ENCODE data around the gene ADRB1. TPM values are rescaled to one million over a fixed set of nuclear protein-coding genes. Genes with fewer than 3 reads are reported as not detected.
A peak's percentile ranks its signal among the peaks of the same experiment; 100 is the strongest.

The ADRB1 gene
- not detected in 2 replicates for total RNA-seq

GRCh38 chr10:114043532-114044246 is at the start of gene ADRB1:
Gene ADRB1, plus strand, starts transcription at chr10:114043866. Its CDS starts 267 bp downstream, at chr10:114044133.
- Mint-ChIP-seq H3K9me3 (no peaks in the 10 kb centered on the region), H3K36me3 (ENCODE audit: low read depth) (no peaks in the 10 kb centered on the region), H3K27me3 (peaks cover 80% of the 10 kb centered on the region), H3K4me1 (peaks cover 16% of the 10 kb centered on the region), H3K27ac (no peak within 1 kb of the TSS), H3K4me3 (peak within 1 kb of the TSS; percentile 71)
- intact Hi-C loops (cut with micrococcal nuclease): loop anchor here (10.0 kb wide), 2 partner anchors 79 to 189 kb away; partner anchors contain the start of genes DCLRE1A and NHLRC2
- peak; percentile 70 for DNase-seq

GRCh38 chr10:113995201-113995600 is 48.5 kb upstream of the ADRB1 start:
- intact Hi-C loops (cut with micrococcal nuclease): no loop called here
- no peak for DNase-seq
- peaks cover 71% of the 10 kb centered on the region for H3K27me3 Mint-ChIP-seq

GRCh38 chr10:113997428-113997827 is 46.2 kb upstream of the ADRB1 start:
- Mint-ChIP-seq H3K4me3 (no peak overlapping the region), H3K36me3 (ENCODE audit: low read depth) (no peaks in the 10 kb centered on the region), H3K27ac (no peak overlapping the region), H3K4me1 (peaks cover 7% of the 10 kb centered on the region), H3K9me3 (peaks cover 3% of the 10 kb centered on the region), H3K27me3 (peaks cover 69% of the 10 kb centered on the region)
- no peak for DNase-seq
- intact Hi-C loops (cut with micrococcal nuclease): no loop called here

More at GRCh38 chr10:113995201-113995600, 48.5 kb upstream of the ADRB1 start:
- Mint-ChIP-seq H3K9me3 (peaks cover 3% of the 10 kb centered on the region), H3K4me3 (no peak overlapping the region), H3K27ac (no peak overlapping the region), H3K4me1 (peaks cover 12% of the 10 kb centered on the region), H3K36me3 (ENCODE audit: low read depth) (no peaks in the 10 kb centered on the region)

DNA sequence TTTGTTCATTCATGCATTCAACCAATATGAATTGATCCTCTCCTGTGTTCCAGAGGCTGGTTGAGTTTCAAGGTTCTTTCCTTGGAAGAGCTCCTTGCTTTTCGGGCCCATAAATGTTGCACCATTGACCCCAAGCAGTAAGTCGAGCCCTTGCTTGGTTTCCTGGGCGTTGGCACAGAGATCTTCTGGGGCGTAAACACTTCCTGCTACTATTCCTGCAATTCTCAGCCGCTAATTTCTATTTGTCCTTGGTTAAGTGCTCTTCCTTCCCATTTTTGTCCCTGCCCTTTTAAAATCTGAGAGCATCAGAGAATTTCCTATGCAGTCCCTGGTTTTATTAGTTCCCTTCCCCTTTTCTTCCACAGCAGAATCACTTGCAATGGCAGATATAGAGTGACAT is 44.1 kb upstream of the ADRB1 start:
- no peaks in the 10 kb centered on the region for H3K36me3 Mint-ChIP-seq (ENCODE audit: low read depth)
- no peak overlapping the region for H3K27ac Mint-ChIP-seq
- peaks cover 7% of the 10 kb centered on the region for H3K4me1 Mint-ChIP-seq
- H3K4me3 Mint-ChIP-seq: no peak overlapping the region
- H3K9me3 Mint-ChIP-seq: peaks cover 4% of the 10 kb centered on the region
- H3K27me3 Mint-ChIP-seq: peaks cover 66% of the 10 kb centered on the region
- no peak for DNase-seq
- intact Hi-C loops (cut with micrococcal nuclease): no loop called here

DNA sequence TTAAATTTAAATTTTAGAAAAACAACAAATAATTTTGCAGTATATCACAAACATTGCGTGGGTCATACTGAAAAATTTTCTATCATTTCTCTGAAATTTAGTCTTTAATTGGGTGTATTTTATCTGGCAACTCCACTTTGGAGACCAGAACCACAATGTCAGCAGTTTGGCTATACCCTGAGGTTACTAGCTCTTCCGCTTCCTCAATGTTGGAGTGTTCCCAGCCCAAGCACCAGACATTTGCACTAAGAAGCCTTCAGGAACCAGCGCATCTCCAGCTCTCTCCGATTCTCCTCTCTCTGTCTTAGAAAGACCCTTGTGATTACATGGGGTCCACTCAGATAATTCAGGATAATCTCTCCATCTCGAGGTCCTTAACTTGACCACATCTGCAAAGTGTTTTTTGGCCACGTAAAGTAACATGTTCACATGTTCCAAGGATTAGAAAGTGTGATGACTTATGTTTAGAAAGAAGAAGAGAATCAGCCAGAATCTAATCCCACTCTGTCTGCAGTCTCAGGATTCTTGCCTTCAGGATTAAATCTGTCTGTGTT is 43.1 kb upstream of the ADRB1 start:
- Mint-ChIP-seq H3K9me3 (peaks cover 6% of the 10 kb centered on the region), H3K27ac (no peak overlapping the region), H3K27me3 (peaks cover 66% of the 10 kb centered on the region), H3K4me1 (peaks cover 7% of the 10 kb centered on the region), H3K36me3 (ENCODE audit: low read depth) (no peaks in the 10 kb centered on the region), H3K4me3 (no peak overlapping the region)
- DNase-seq: no peak
- intact Hi-C loops (cut with micrococcal nuclease): no loop called here

GRCh38 chr10:114002422-114002821 is 41.2 kb upstream of the ADRB1 start:
- intact Hi-C loops (cut with micrococcal nuclease): no loop called here
- Mint-ChIP-seq H3K9me3 (peaks cover 6% of the 10 kb centered on the region), H3K27ac (no peak overlapping the region), H3K4me3 (no peak overlapping the region), H3K4me1 (peaks cover 7% of the 10 kb centered on the region), H3K36me3 (ENCODE audit: low read depth) (no peaks in the 10 kb centered on the region), H3K27me3 (peaks cover 54% of the 10 kb centered on the region)
- DNase-seq: no peak

GRCh38 chr10:114003161-114003941 is 40.3 kb upstream of the ADRB1 start:
- Mint-ChIP-seq H3K4me3 (no peak overlapping the region), H3K4me1 (peaks cover 7% of the 10 kb centered on the region), H3K27me3 (peaks cover 52% of the 10 kb centered on the region), H3K9me3 (peaks cover 6% of the 10 kb centered on the region), H3K27ac (no peak overlapping the region), H3K36me3 (ENCODE audit: low read depth) (no peaks in the 10 kb centered on the region)
- no peak for DNase-seq
- intact Hi-C loops (cut with micrococcal nuclease): no loop called here

- Mint-ChIP-seq H3K27ac (no peak overlapping the region), H3K4me3 (no peak overlapping the region), H3K4me1 (no peaks in the 10 kb centered on the region), H3K27me3 (peaks cover 30% of the 10 kb centered on the region), H3K9me3 (peaks cover 3% of the 10 kb centered on the region), H3K36me3 (ENCODE audit: low read depth) (no peaks in the 10 kb centered on the region)
- DNase-seq: no peak
- intact Hi-C loops (cut with micrococcal nuclease): no loop called here
Observed at GRCh38 chr10:114009281-114009996, 34.2 kb upstream of the ADRB1 start.

- Mint-ChIP-seq H3K4me3 (no peak overlapping the region), H3K4me1 (no peaks in the 10 kb centered on the region), H3K9me3 (peaks cover under 1% of the 10 kb centered on the region), H3K27me3 (peaks cover 25% of the 10 kb centered on the region), H3K27ac (no peak overlapping the region), H3K36me3 (ENCODE audit: low read depth) (no peaks in the 10 kb centered on the region)
- no peak for DNase-seq
- intact Hi-C loops (cut with micrococcal nuclease): no loop called here
Observed at GRCh38 chr10:114010316-114010715, 33.4 kb upstream of the ADRB1 start.

- H3K27ac Mint-ChIP-seq: no peak overlapping the region
- no peaks in the 10 kb centered on the region for H3K36me3 Mint-ChIP-seq (ENCODE audit: low read depth)
- peaks cover 10% of the 10 kb centered on the region for H3K9me3 Mint-ChIP-seq
- peaks cover 30% of the 10 kb centered on the region for H3K27me3 Mint-ChIP-seq
- no peak for DNase-seq
- no peak overlapping the region for H3K4me3 Mint-ChIP-seq
- intact Hi-C loops (cut with micrococcal nuclease): no loop called here
- H3K4me1 Mint-ChIP-seq: no peaks in the 10 kb centered on the region
Observed at GRCh38 chr10:114012650-114013049, 31.0 kb upstream of the ADRB1 start.

- intact Hi-C loops (cut with micrococcal nuclease): no loop called here
Observed at GRCh38 chr10:114015708-114016107, 28.0 kb upstream of the ADRB1 start.

GRCh38 chr10:114017271-114017670 is 26.4 kb upstream of the ADRB1 start:
- no peak for DNase-seq
- Mint-ChIP-seq H3K27ac (no peak overlapping the region), H3K4me3 (no peak overlapping the region), H3K9me3 (peaks cover 10% of the 10 kb centered on the region), H3K27me3 (peaks cover 42% of the 10 kb centered on the region), H3K36me3 (ENCODE audit: low read depth) (no peaks in the 10 kb centered on the region), H3K4me1 (no peaks in the 10 kb centered on the region)
- intact Hi-C loops (cut with micrococcal nuclease): no loop called here

More at GRCh38 chr10:114015708-114016107, 28.0 kb upstream of the ADRB1 start:
- H3K36me3 Mint-ChIP-seq (ENCODE audit: low read depth): no peaks in the 10 kb centered on the region
- peaks cover 35% of the 10 kb centered on the region for H3K27me3 Mint-ChIP-seq
- peaks cover 10% of the 10 kb centered on the region for H3K9me3 Mint-ChIP-seq
- no peaks in the 10 kb centered on the region for H3K4me1 Mint-ChIP-seq
- no peak overlapping the region for H3K27ac Mint-ChIP-seq
- no peak for DNase-seq
- H3K4me3 Mint-ChIP-seq: no peak overlapping the region

- H3K36me3 Mint-ChIP-seq (ENCODE audit: low read depth): no peaks in the 10 kb centered on the region
- DNase-seq: no peak
- H3K4me3 Mint-ChIP-seq: no peak overlapping the region
- intact Hi-C loops (cut with micrococcal nuclease): no loop called here
- no peak overlapping the region for H3K27ac Mint-ChIP-seq
- peaks cover 43% of the 10 kb centered on the region for H3K27me3 Mint-ChIP-seq
- peaks cover 10% of the 10 kb centered on the region for H3K9me3 Mint-ChIP-seq
- no peaks in the 10 kb centered on the region for H3K4me1 Mint-ChIP-seq
Observed at GRCh38 chr10:114017873-114018272, 25.8 kb upstream of the ADRB1 start.
